Endothelial cell of umbilical vein (primary cell): ENCODE data around the gene ANKRD63.

Experiments used
- CTCF ChIP-seq, 2 donors: IDR thresholded peaks; 1 replicate in 1 of 2; 2 replicates in 1 of 2; pipeline ENCODE4 v1.5.1; 2011; ENCODE audit warnings: low read length in 2 of 2, mild to moderate bottlenecking in 2 of 2, moderate library complexity in 2 of 2, control low read depth in 1 of 2, inconsistent platforms in 1 of 2, low read depth in 1 of 2; ENCODE audit not compliant: insufficient read depth in 1 of 2; ENCODE audit errors: extremely low read depth in 1 of 2
- POLR2AphosphoS5 ChIP-seq: IDR thresholded peaks from 2 replicates; pipeline ENCODE4 v1.6.1; 2012; ENCODE audit warnings: low read depth, mild to moderate bottlenecking, control low read depth, low read length, moderate library complexity; ENCODE audit not compliant: insufficient read depth

GRCh38 chr15:40245666-40246450 lies 37.0 kb downstream of the ANKRD63 start:
- TF ChIP-seq CTCF (IDR thresholded peaks at IDR 0.05; ENCODE audit: extremely low read depth in 1 of 2, insufficient read depth in 1 of 2, low read depth in 1 of 2, low read length in 2 of 2) (no peak), POLR2AphosphoS5 (no peak)
